Thyroid gland (tissue), 4 donors: ENCODE results near the gene RNASEH1.

ENCODE experiments used
- POLR2A ChIP-seq, 2 donors: fragments of 450-650 bp; IDR thresholded peaks; one replicate each; pipeline ENCODE4 v1.6.1; 2017; ENCODE audit warnings: antibody characterized with exemption in 2 of 2, mild to moderate bottlenecking in 2 of 2, moderate library complexity in 1 of 2
- TF ChIP-seq, protein P1 (sequence below), 6 experiments: fragments of 200-600 bp in 3 of 6; fragments of 450-650 bp in 3 of 6; sonication (generic) in 3 of 6; IDR thresholded peaks; one replicate each; pipeline ENCODE4 v1.5.1; 2016 to 2019; ENCODE audit warnings: antibody characterized with exemption in 6 of 6, mild to moderate bottlenecking in 2 of 6, inconsistent platforms in 1 of 6, moderate library complexity in 1 of 6

DNA sequence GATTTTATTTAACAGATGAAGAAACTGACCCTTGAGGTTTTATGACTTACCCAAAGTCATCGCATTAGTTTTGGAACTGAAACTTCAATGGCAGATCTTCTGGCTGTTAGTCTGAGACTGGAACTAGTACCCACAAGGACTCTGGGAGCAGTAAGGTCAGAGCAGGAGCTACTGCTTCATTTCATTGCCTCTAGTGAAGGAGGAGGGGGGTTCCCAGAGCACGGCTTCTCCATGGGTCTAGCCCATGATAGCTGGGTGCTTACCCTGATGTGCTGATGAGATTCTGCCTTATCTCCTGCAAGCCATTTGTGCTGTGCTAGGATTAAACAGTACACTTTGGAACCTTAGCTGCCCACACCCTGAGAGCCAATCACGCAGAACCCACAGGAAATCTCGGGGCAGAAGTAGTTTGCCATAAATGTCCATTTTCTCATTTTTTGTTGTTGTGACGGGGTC, 5.4 kb upstream of the RNASEH1 start:
- TF ChIP-seq, protein P1, sequence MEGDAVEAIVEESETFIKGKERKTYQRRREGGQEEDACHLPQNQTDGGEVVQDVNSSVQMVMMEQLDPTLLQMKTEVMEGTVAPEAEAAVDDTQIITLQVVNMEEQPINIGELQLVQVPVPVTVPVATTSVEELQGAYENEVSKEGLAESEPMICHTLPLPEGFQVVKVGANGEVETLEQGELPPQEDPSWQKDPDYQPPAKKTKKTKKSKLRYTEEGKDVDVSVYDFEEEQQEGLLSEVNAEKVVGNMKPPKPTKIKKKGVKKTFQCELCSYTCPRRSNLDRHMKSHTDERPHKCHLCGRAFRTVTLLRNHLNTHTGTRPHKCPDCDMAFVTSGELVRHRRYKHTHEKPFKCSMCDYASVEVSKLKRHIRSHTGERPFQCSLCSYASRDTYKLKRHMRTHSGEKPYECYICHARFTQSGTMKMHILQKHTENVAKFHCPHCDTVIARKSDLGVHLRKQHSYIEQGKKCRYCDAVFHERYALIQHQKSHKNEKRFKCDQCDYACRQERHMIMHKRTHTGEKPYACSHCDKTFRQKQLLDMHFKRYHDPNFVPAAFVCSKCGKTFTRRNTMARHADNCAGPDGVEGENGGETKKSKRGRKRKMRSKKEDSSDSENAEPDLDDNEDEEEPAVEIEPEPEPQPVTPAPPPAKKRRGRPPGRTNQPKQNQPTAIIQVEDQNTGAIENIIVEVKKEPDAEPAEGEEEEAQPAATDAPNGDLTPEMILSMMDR (IDR thresholded peaks at IDR 0.05): no peak
- no peak for TF ChIP-seq POLR2A (IDR thresholded peaks at IDR 0.05)
